Erythroblast (primary cell): ENCODE data around the gene SPINK8.

Experiments used
- GATA1 ChIP-seq: IDR thresholded peaks from 2 replicates; pipeline ENCODE4 v1.6.1; 2011; ENCODE audit warnings: low read depth, mild to moderate bottlenecking, control low read depth, low read length, moderate library complexity
- POLR2A ChIP-seq: IDR thresholded peaks from 2 replicates; pipeline ENCODE4 v1.6.1; 2011; ENCODE audit warnings: mild to moderate bottlenecking, low read length

DNA sequence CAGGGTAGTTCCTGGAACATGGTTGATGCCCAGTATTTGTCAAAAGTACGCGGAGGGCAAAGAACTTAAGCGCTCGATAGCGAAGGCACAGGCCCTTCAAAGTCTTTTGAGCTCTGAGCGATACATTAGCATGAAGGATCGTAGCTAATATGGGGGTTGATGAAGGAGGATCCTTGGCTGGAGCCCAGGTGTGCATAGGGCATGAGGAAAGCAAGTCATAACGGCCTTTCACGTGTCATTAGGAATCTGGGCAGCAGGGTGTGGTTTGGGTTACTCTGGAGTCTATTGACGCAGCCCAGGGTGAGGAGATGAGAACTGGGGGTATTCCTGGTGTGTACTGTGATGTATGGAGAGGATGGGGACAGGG is 31.7 kb downstream of the SPINK8 start:
- TF ChIP-seq POLR2A (peak; percentile 29), GATA1 (no peak)
